Cardiac fibroblast (primary cell): ENCODE measurements around the gene GM2A.
"Not testable (repeated sequence)": the region's sequence is repeated elsewhere in the genome, so short reads cannot be mapped to it uniquely, and the experiment has no call there.

Experiments used
- DNase-seq, 2 donors: peaks; one replicate each; pipeline versions ENCODE4 v3.0.0 to v3.0.0-alpha.2; 2010; ENCODE audit warnings: low read depth in 2 of 2
- H3K4me3 ChIP-seq, 2 donors: replicated peaks in 1 of 2; 1 replicate in 1 of 2; 2 replicates in 1 of 2; pipeline ENCODE4 v1.5.1; 2011; ENCODE audit warnings: low read depth in 2 of 2, low read length in 2 of 2, mild to moderate bottlenecking in 2 of 2, moderate library complexity in 1 of 2
- CTCF ChIP-seq: IDR thresholded peaks from one replicate; pipeline ENCODE4 v1.5.1; 2011; ENCODE audit warnings: low read depth, mild to moderate bottlenecking, low read length, inconsistent platforms

Gene GM2A

DNA sequence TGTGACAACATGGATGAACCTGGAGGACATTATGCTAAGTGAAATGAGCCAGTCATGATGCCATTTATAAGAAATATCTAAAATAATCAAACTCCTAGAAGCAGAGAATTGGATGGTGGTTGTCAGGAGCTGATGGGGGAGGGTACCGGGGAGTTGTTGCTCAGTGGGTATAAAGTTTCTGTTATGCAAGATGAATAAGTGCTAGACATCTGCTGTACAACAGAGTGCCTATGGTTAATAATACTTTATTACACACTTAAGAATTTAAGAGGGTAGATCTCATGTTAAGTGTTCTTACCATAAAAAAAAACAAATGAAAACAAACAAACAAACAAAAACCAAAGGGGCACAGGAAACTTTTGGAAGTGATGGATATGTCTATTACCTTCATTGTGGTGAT is 16.1 kb upstream of the GM2A start:
- no peak for DNase-seq
- no peak for TF ChIP-seq CTCF
- H3K4me3 ChIP-seq: no peak overlapping the region

GRCh38 chr5:151237685-151238084 is 15.3 kb upstream of the GM2A start:
- no peak for TF ChIP-seq CTCF
- DNase-seq: no peak
- no peak overlapping the region for H3K4me3 ChIP-seq

GRCh38 chr5:151238303-151238741 is 14.7 kb upstream of the GM2A start:
- peak overlapping the region in 1 of 2 donors; percentile 13 for H3K4me3 ChIP-seq
- no peak for DNase-seq
- TF ChIP-seq CTCF: no peak

DNA sequence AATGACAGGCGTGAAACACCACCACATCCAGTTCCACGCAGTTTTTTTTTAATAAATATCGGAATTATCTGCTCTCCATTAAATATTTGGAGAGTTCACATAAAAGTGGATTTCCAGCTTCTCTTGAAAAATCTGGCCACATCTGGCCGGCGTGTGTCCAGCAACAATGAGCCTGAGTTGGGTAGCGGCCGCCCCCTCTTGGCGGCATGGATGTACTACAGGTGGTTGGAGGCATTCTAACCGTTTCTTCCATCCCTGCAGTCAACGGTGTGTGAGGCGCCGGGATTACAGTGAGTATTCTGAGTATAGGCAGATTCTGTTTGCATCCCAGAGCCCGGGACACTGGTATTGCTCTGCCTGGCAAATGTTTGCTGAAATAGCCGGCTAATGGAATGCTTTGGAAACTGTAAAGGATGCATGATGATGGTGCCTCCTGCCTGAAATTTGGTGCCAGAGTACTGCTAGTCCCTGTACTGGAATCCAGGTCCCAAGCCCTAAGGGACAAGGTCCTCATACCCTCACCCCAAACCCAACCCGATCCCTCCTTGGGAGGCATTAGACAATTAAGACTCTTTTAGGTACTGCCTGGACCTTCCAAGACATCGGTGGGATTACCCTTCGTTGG is 13.6 kb upstream of the GM2A start:
- H3K4me3 ChIP-seq: peak overlapping the region in 1 of 2 donors; percentile 27
- DNase-seq: peak; percentile 78 to 87
- peak; percentile 90 for TF ChIP-seq CTCF

- not testable (repeated sequence) for DNase-seq
Observed at GRCh38 chr5:151240268-151240835, 12.6 kb upstream of the GM2A start.

DNA sequence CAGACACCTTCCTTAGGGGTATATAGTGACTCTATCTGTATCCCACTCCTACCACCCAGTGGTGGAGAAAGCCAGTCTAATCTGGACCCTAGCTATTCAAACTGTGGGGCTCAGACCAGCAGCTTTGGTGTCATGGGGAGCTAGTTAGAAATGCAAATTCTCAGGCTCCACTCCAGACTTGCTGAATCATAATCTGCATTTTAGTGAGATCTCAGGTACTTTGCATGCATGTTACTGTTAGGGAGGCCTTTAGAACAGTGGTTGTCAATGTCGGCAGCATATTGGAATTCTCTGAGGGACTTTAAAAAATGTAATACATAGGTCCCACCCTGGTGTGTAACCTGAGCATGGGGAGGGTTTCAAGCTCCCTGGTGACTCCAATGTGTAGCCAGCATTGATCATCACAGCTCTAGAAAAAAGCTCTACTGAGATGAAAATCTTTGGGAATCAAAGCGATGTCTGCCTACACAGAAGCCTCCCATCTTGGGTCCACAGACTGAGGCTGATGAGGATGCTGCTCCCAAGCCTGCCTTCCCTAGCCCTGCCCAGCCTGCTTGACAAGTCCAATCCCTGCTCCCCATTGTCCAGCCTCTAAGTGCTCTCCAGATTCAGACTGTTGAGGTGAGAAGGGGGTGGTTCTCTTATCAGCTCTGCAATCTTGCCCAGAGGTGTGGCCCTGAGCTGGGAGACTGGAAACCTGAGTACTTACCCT is 11.9 kb upstream of the GM2A start:
- TF ChIP-seq CTCF: no peak
- DNase-seq: no peak
- no peak overlapping the region for H3K4me3 ChIP-seq

More at GRCh38 chr5:151240268-151240835, 12.6 kb upstream of the GM2A start:
- not testable (repeated sequence) for H3K4me3 ChIP-seq

- no peak overlapping the region for H3K4me3 ChIP-seq
- DNase-seq: no peak
- TF ChIP-seq CTCF: no peak
Observed at GRCh38 chr5:151243127-151243526, 9.9 kb upstream of the GM2A start.
